ENCODE data around the gene NEGR1. TPM values are rescaled to one million over a fixed set of nuclear protein-coding genes. Genes with fewer than 3 reads are reported as not detected.

The NEGR1 gene
- total RNA-seq, 1 donor from 2014 or later: 11.0 TPM

- Histone ChIP-seq H3K36me3 (ENCODE audit: control insufficient read depth in 3 of 3, insufficient read depth in 3 of 3, low read length in 3 of 3) (no peaks in the 10 kb centered on the region), H3K9ac (ENCODE audit: low read depth in 1 of 3, low read length in 3 of 3) (no peak overlapping the region), H3K27ac (ENCODE audit: low read depth, low read length) (no peak overlapping the region)
Measured at GRCh38 chr1:71438626-71439025, 843.7 kb downstream of the NEGR1 start.

DNA sequence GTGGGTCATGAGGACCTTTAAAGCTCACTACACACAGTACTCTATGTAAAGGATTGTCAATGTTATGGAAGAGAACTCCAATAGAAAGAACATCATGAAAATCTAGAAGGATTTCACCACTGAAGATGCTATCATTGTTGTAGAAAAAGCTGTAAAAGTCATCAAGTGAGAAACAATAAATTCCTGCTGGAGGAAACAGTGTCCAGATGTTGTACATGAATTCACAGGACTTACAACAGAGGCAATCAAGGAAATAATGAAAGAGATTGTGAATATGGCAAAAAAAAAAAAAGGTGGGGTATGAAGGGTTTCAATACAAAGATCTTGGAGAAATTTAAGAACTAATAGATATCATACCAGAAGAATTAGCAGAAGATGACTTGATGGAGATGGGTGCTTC is 846.4 kb downstream of the NEGR1 start:
- Histone ChIP-seq H3K4me1 (ENCODE audit: control insufficient read depth in 3 of 3, insufficient read depth in 3 of 3, low read length in 3 of 3) (no peaks in the 10 kb centered on the region), H3K9me3 (ENCODE audit: control insufficient read depth in 3 of 3, low read length in 3 of 3) (no peaks in the 10 kb centered on the region), H3K27ac (ENCODE audit: low read depth, low read length) (no peak overlapping the region), H3K27me3 (ENCODE audit: control insufficient read depth in 3 of 3, insufficient read depth in 3 of 3, low read length in 3 of 3) (no peaks in the 10 kb centered on the region), H3K36me3 (ENCODE audit: control insufficient read depth in 3 of 3, insufficient read depth in 3 of 3, low read length in 3 of 3) (no peaks in the 10 kb centered on the region), H3K4me3 (ENCODE audit: low read length in 3 of 3) (no peak overlapping the region), H3K9ac (ENCODE audit: low read depth in 1 of 3, low read length in 3 of 3) (no peak overlapping the region)

More at GRCh38 chr1:71438626-71439025, 843.7 kb downstream of the NEGR1 start:
- no peaks in the 10 kb centered on the region for H3K27me3 ChIP-seq (ENCODE audit: control insufficient read depth in 3 of 3, insufficient read depth in 3 of 3, low read length in 3 of 3)
- H3K4me3 ChIP-seq (ENCODE audit: low read length in 3 of 3): no peak overlapping the region
- H3K9me3 ChIP-seq (ENCODE audit: control insufficient read depth in 3 of 3, low read length in 3 of 3): no peaks in the 10 kb centered on the region
- no peaks in the 10 kb centered on the region for H3K4me1 ChIP-seq (ENCODE audit: control insufficient read depth in 3 of 3, insufficient read depth in 3 of 3, low read length in 3 of 3)

DNA sequence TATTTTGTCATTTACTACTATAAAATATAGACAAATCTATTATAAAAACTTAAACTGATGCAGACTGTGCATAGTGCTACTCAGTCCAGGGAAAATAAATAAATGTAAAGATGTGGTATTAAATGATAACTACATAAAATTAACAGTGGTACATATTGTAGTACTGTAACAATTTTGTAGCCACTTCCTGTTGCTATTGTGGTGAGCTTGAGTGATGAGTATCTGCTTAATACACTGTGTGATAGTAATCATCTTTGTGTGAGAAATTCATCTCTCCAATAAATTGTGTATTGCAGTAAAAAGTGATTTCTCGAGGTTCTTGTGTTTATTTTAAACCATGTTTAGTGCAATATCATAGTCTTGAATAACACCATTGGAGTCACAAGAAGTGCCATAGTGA is 848.1 kb downstream of the NEGR1 start:
- no peaks in the 10 kb centered on the region for H3K27me3 ChIP-seq (ENCODE audit: control insufficient read depth in 3 of 3, insufficient read depth in 3 of 3, low read length in 3 of 3)
- H3K4me1 ChIP-seq (ENCODE audit: control insufficient read depth in 3 of 3, insufficient read depth in 3 of 3, low read length in 3 of 3): no peaks in the 10 kb centered on the region
- H3K9me3 ChIP-seq (ENCODE audit: control insufficient read depth in 3 of 3, low read length in 3 of 3): no peaks in the 10 kb centered on the region
- H3K9ac ChIP-seq (ENCODE audit: low read depth in 1 of 3, low read length in 3 of 3): no peak overlapping the region
- no peak overlapping the region for H3K27ac ChIP-seq (ENCODE audit: low read depth, low read length)
- H3K36me3 ChIP-seq (ENCODE audit: control insufficient read depth in 3 of 3, insufficient read depth in 3 of 3, low read length in 3 of 3): no peaks in the 10 kb centered on the region
- no peak overlapping the region for H3K4me3 ChIP-seq (ENCODE audit: low read length in 3 of 3)

GRCh38 chr1:71428029-71428428 is 854.3 kb downstream of the NEGR1 start:
- no peaks in the 10 kb centered on the region for H3K9me3 ChIP-seq (ENCODE audit: control insufficient read depth in 3 of 3, low read length in 3 of 3)
- no peaks in the 10 kb centered on the region for H3K4me1 ChIP-seq (ENCODE audit: control insufficient read depth in 3 of 3, insufficient read depth in 3 of 3, low read length in 3 of 3)
- no peak overlapping the region for H3K4me3 ChIP-seq (ENCODE audit: low read length in 3 of 3)
- no peaks in the 10 kb centered on the region for H3K36me3 ChIP-seq (ENCODE audit: control insufficient read depth in 3 of 3, insufficient read depth in 3 of 3, low read length in 3 of 3)
- H3K27ac ChIP-seq (ENCODE audit: low read depth, low read length): no peak overlapping the region
- no peak overlapping the region for H3K9ac ChIP-seq (ENCODE audit: low read depth in 1 of 3, low read length in 3 of 3)
- no peaks in the 10 kb centered on the region for H3K27me3 ChIP-seq (ENCODE audit: control insufficient read depth in 3 of 3, insufficient read depth in 3 of 3, low read length in 3 of 3)

- Histone ChIP-seq H3K9ac (ENCODE audit: low read depth in 1 of 3, low read length in 3 of 3) (no peak overlapping the region), H3K4me1 (ENCODE audit: control insufficient read depth in 3 of 3, insufficient read depth in 3 of 3, low read length in 3 of 3) (no peaks in the 10 kb centered on the region), H3K4me3 (ENCODE audit: low read length in 3 of 3) (no peak overlapping the region), H3K27ac (ENCODE audit: low read depth, low read length) (no peak overlapping the region), H3K36me3 (ENCODE audit: control insufficient read depth in 3 of 3, insufficient read depth in 3 of 3, low read length in 3 of 3) (no peaks in the 10 kb centered on the region), H3K27me3 (ENCODE audit: control insufficient read depth in 3 of 3, insufficient read depth in 3 of 3, low read length in 3 of 3) (no peaks in the 10 kb centered on the region), H3K9me3 (ENCODE audit: control insufficient read depth in 3 of 3, low read length in 3 of 3) (no peaks in the 10 kb centered on the region)
Measured at GRCh38 chr1:71427066-71427465, 855.3 kb downstream of the NEGR1 start.

- no peaks in the 10 kb centered on the region for H3K9me3 ChIP-seq (ENCODE audit: control insufficient read depth in 3 of 3, low read length in 3 of 3)
- H3K4me3 ChIP-seq (ENCODE audit: low read length in 3 of 3): no peak overlapping the region
- no peak overlapping the region for H3K9ac ChIP-seq (ENCODE audit: low read depth in 1 of 3, low read length in 3 of 3)
- H3K27me3 ChIP-seq (ENCODE audit: control insufficient read depth in 3 of 3, insufficient read depth in 3 of 3, low read length in 3 of 3): no peaks in the 10 kb centered on the region
- no peak overlapping the region for H3K27ac ChIP-seq (ENCODE audit: low read depth, low read length)
- H3K36me3 ChIP-seq (ENCODE audit: control insufficient read depth in 3 of 3, insufficient read depth in 3 of 3, low read length in 3 of 3): no peaks in the 10 kb centered on the region
- no peaks in the 10 kb centered on the region for H3K4me1 ChIP-seq (ENCODE audit: control insufficient read depth in 3 of 3, insufficient read depth in 3 of 3, low read length in 3 of 3)
Measured at GRCh38 chr1:71424536-71424935, 857.8 kb downstream of the NEGR1 start.

DNA sequence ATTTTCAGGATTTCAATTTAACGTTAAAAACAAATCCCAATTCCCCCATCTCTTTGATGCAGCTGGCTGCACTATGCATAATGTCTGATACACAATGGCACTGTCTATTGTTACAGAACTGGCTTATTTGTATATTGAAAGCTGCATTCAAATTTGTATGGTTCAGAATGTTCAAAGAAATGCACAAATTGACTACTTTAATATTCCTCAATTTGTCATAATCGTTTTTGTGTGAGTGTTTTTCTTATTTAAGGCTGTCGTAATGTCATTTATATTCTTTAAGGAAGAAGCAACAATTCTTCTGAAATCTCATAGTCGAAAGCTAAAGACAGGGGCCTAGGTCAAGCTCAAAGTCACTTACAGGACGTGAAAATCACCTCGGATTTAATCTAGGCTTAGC is 860.1 kb downstream of the NEGR1 start:
- no peaks in the 10 kb centered on the region for H3K4me1 ChIP-seq (ENCODE audit: control insufficient read depth in 3 of 3, insufficient read depth in 3 of 3, low read length in 3 of 3)
- no peak overlapping the region for H3K27ac ChIP-seq (ENCODE audit: low read depth, low read length)
- no peak overlapping the region for H3K9ac ChIP-seq (ENCODE audit: low read depth in 1 of 3, low read length in 3 of 3)
- H3K9me3 ChIP-seq (ENCODE audit: control insufficient read depth in 3 of 3, low read length in 3 of 3): no peaks in the 10 kb centered on the region
- H3K4me3 ChIP-seq (ENCODE audit: low read length in 3 of 3): no peak overlapping the region
- no peaks in the 10 kb centered on the region for H3K36me3 ChIP-seq (ENCODE audit: control insufficient read depth in 3 of 3, insufficient read depth in 3 of 3, low read length in 3 of 3)
- H3K27me3 ChIP-seq (ENCODE audit: control insufficient read depth in 3 of 3, insufficient read depth in 3 of 3, low read length in 3 of 3): no peaks in the 10 kb centered on the region

GRCh38 chr1:71417421-71417820 is 864.9 kb downstream of the NEGR1 start:
- H3K4me1 ChIP-seq (ENCODE audit: control insufficient read depth in 3 of 3, insufficient read depth in 3 of 3, low read length in 3 of 3): no peaks in the 10 kb centered on the region
- H3K27me3 ChIP-seq (ENCODE audit: control insufficient read depth in 3 of 3, insufficient read depth in 3 of 3, low read length in 3 of 3): no peaks in the 10 kb centered on the region
- H3K4me3 ChIP-seq (ENCODE audit: low read length in 3 of 3): no peak overlapping the region
- no peaks in the 10 kb centered on the region for H3K36me3 ChIP-seq (ENCODE audit: control insufficient read depth in 3 of 3, insufficient read depth in 3 of 3, low read length in 3 of 3)
- no peak overlapping the region for H3K27ac ChIP-seq (ENCODE audit: low read depth, low read length)
- no peak overlapping the region for H3K9ac ChIP-seq (ENCODE audit: low read depth in 1 of 3, low read length in 3 of 3)
- no peaks in the 10 kb centered on the region for H3K9me3 ChIP-seq (ENCODE audit: control insufficient read depth in 3 of 3, low read length in 3 of 3)

DNA sequence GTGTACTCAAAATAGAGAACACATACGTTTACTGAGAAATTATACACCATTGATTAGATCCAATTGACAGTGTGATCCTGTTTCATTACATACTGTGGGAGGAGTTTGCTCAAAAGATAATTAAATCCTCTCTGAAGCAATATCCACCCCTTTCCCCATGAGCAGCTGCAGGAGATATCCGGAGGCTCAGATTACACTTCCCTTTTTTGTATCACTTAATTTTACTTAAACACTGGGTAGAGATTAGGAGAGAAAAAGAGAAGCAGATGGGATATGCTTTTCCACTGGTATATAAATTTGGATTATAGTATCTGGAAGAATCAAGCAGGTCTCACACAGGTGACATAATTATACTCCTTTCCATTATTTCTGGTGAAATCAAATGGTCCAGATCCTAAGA is 868.2 kb downstream of the NEGR1 start:
- Histone ChIP-seq H3K27ac (ENCODE audit: low read depth, low read length) (no peak overlapping the region), H3K36me3 (ENCODE audit: control insufficient read depth in 3 of 3, insufficient read depth in 3 of 3, low read length in 3 of 3) (no peaks in the 10 kb centered on the region), H3K9ac (ENCODE audit: low read depth in 1 of 3, low read length in 3 of 3) (no peak overlapping the region), H3K9me3 (ENCODE audit: control insufficient read depth in 3 of 3, low read length in 3 of 3) (no peaks in the 10 kb centered on the region), H3K4me1 (ENCODE audit: control insufficient read depth in 3 of 3, insufficient read depth in 3 of 3, low read length in 3 of 3) (no peaks in the 10 kb centered on the region), H3K4me3 (ENCODE audit: low read length in 3 of 3) (no peak overlapping the region), H3K27me3 (ENCODE audit: control insufficient read depth in 3 of 3, insufficient read depth in 3 of 3, low read length in 3 of 3) (no peaks in the 10 kb centered on the region)

DNA sequence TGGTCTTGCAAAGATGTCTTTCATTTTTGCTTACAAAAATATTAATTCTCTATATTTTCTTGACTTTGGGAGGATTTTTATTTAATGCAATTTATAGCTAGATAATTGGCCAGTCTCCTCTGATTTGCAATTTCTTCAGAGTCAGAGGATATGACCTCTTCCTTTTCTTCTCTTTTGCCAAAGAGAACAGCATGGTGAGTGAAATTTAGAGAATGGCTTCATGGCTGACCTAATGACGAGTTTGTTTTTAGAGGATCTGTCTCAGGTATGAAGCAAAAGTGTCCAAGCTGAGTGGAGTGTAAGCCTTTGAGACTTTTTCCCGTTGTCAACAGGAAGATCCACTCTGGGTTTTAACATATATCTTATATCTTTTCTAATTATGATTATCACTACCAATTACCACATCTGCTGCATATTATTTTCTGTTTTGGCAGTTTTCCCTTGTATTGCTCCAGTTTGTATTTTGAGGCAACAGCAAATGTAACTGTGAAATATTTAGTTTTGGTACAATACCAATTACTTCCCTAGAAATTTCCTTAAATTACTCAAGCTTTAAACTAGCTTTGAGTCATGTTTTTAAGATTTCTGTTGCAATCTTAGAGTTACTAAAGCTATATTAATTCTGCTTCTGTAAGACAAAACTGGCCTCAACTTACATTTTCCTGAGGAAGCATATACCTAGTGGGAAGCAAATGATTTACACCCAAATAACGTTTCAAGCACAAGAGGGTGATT is 868.7 kb downstream of the NEGR1 start:
- Histone ChIP-seq H3K4me3 (ENCODE audit: low read length in 3 of 3) (no peak overlapping the region), H3K9ac (ENCODE audit: low read depth in 1 of 3, low read length in 3 of 3) (no peak overlapping the region), H3K4me1 (ENCODE audit: control insufficient read depth in 3 of 3, insufficient read depth in 3 of 3, low read length in 3 of 3) (no peaks in the 10 kb centered on the region), H3K36me3 (ENCODE audit: control insufficient read depth in 3 of 3, insufficient read depth in 3 of 3, low read length in 3 of 3) (no peaks in the 10 kb centered on the region), H3K27ac (ENCODE audit: low read depth, low read length) (no peak overlapping the region), H3K27me3 (ENCODE audit: control insufficient read depth in 3 of 3, insufficient read depth in 3 of 3, low read length in 3 of 3) (no peaks in the 10 kb centered on the region), H3K9me3 (ENCODE audit: control insufficient read depth in 3 of 3, low read length in 3 of 3) (no peaks in the 10 kb centered on the region)

Data from skeletal muscle tissue (tissue), 4 donors.